ENCODE measurements around the gene ELMOD1.

DNA sequence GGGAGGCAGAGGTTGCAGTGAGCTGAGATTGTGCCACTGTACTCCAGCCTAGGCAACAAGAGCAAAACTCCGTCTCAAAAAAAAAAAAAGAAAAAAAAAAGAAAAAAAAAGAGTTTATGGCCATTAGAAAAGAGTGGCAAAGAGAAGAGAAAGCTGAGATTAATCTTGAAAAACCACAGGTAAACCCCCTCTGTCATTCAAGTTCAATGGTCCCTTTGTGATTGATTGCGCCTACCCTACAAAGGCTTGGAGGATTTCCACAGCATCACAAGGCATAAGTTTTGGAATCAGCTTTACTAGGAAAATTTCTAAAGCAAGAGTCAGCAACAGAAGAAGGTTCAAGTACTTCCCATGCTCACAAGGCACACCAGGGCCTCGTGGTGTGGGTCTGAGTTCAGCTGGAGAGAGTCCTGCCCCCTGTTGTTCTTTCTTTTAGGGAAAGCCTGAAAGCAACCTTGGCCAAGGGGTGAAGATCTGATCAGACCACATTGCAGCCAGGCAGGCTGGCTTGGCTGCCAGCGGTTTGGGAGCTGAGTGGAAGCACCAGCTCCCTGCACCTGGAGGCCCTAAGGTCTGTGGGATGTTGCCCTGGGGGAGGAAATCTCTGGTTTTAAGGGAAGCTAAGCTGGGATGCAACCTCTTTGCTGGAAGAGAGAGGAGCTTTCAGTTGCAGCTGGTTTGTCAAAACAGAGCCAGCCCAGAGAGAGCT, 79.1 kb downstream of the ELMOD1 start:
- TF ChIP-seq, protein P1, sequence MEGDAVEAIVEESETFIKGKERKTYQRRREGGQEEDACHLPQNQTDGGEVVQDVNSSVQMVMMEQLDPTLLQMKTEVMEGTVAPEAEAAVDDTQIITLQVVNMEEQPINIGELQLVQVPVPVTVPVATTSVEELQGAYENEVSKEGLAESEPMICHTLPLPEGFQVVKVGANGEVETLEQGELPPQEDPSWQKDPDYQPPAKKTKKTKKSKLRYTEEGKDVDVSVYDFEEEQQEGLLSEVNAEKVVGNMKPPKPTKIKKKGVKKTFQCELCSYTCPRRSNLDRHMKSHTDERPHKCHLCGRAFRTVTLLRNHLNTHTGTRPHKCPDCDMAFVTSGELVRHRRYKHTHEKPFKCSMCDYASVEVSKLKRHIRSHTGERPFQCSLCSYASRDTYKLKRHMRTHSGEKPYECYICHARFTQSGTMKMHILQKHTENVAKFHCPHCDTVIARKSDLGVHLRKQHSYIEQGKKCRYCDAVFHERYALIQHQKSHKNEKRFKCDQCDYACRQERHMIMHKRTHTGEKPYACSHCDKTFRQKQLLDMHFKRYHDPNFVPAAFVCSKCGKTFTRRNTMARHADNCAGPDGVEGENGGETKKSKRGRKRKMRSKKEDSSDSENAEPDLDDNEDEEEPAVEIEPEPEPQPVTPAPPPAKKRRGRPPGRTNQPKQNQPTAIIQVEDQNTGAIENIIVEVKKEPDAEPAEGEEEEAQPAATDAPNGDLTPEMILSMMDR (IDR thresholded peaks at IDR 0.05; ENCODE audit: low read depth, low read length, poor library complexity, severe bottlenecking) = no peak
- TF ChIP-seq EZH2phosphoT487 (IDR thresholded peaks at IDR 0.05; ENCODE audit: borderline replicate concordance, low read length) = no peak

All from DOHH2 (cell line).